ENCODE data around the gene SRCAP. TPM values are rescaled to one million over a fixed set of nuclear protein-coding genes. Genes with fewer than 3 reads are reported as not detected.
"Not testable (repeated sequence)": the region's sequence is repeated elsewhere in the genome, so short reads cannot be mapped to it uniquely, and the experiment has no call there.

SRCAP gene
- total RNA-seq, 1 donor from 2014 or later, result 24.5 TPM

GRCh38 chr16:30680326-30680725 lies 18.6 kb upstream of the SRCAP start:
- no peaks in the 10 kb centered on the region for H3K36me3 ChIP-seq
- no peaks in the 10 kb centered on the region for H3K4me1 ChIP-seq
- no peaks in the 10 kb centered on the region for H3K27me3 ChIP-seq
- no peaks in the 10 kb centered on the region for H3K9me3 ChIP-seq
- TF ChIP-seq CTCF (IDR thresholded peaks at IDR 0.05), result no peak
- intact Hi-C loops (cut with DNase I), result no loop called here
- no peak overlapping the region for H3K4me3 ChIP-seq
- DNase-seq (ENCODE audit: low spot score in 2 of 2), result no peak
- no peak overlapping the region for H3K27ac ChIP-seq

- H3K9me3 ChIP-seq, result no peaks in the 10 kb centered on the region
- DNase-seq (ENCODE audit: low spot score in 2 of 2), result no peak
- intact Hi-C loops (cut with DNase I), result no loop called here
These were observed 10.3 kb upstream of the SRCAP start for GRCh38 chr16:30688701-30689100.

GRCh38 chr16:30691907-30692306 lies 7.1 kb upstream of the SRCAP start:
- TF ChIP-seq CTCF (IDR thresholded peaks at IDR 0.05), result no peak
- intact Hi-C loops (cut with DNase I), result no loop called here

More at GRCh38 chr16:30688701-30689100, 10.3 kb upstream of the SRCAP start:
- no peak overlapping the region for H3K4me3 ChIP-seq
- H3K27ac ChIP-seq, result no peak overlapping the region
- no peaks in the 10 kb centered on the region for H3K4me1 ChIP-seq
- TF ChIP-seq CTCF (IDR thresholded peaks at IDR 0.05), result no peak
- no peaks in the 10 kb centered on the region for H3K27me3 ChIP-seq
- H3K36me3 ChIP-seq, result no peaks in the 10 kb centered on the region

GRCh38 chr16:30692396-30693064 lies 6.4 kb upstream of the SRCAP start:
- peaks cover 0 to 4% of the 10 kb centered on the region in 2 donors for H3K4me1 ChIP-seq
- intact Hi-C loops (cut with DNase I), result no loop called here
- H3K4me3 ChIP-seq, result no peak overlapping the region
- no peaks in the 10 kb centered on the region for H3K9me3 ChIP-seq
- no peaks in the 10 kb centered on the region for H3K27me3 ChIP-seq
- DNase-seq (ENCODE audit: low spot score in 2 of 2), result no peak
- no peak for TF ChIP-seq CTCF (IDR thresholded peaks at IDR 0.05)
- H3K36me3 ChIP-seq, result no peaks in the 10 kb centered on the region
- H3K27ac ChIP-seq, result no peak overlapping the region

More at GRCh38 chr16:30691907-30692306, 7.1 kb upstream of the SRCAP start:
- Histone ChIP-seq H3K4me1 (peaks cover 0 to 4% of the 10 kb centered on the region in 2 donors), H3K27ac (no peak overlapping the region), H3K27me3 (no peaks in the 10 kb centered on the region), H3K4me3 (no peak overlapping the region), H3K36me3 (no peaks in the 10 kb centered on the region), H3K9me3 (no peaks in the 10 kb centered on the region)
- DNase-seq (ENCODE audit: low spot score in 2 of 2), result no peak

- Histone ChIP-seq H3K9me3 (no peaks in the 10 kb centered on the region), H3K27ac (no peak overlapping the region), H3K4me1 (peaks cover 5 to 10% of the 10 kb centered on the region in 2 donors), H3K27me3 (no peaks in the 10 kb centered on the region), H3K36me3 (peaks cover 2% of the 10 kb centered on the region in 2 donors), H3K4me3 (no peak overlapping the region)
- no peak for DNase-seq (ENCODE audit: low spot score in 2 of 2)
- intact Hi-C loops (cut with DNase I), result no loop called here
- TF ChIP-seq CTCF (IDR thresholded peaks at IDR 0.05), result no peak
These were observed 3.9 kb upstream of the SRCAP start for GRCh38 chr16:30694926-30695693.

GRCh38 chr16:30696646-30697045 lies 2.3 kb upstream of the SRCAP start:
- H3K9me3 ChIP-seq; DNase-seq (ENCODE audit: low spot score in 2 of 2); intact Hi-C loops (cut with DNase I); H3K27ac ChIP-seq; H3K4me3 ChIP-seq; H3K27me3 ChIP-seq: not testable (repeated sequence)
- peaks cover 8 to 16% of the 10 kb centered on the region in 2 donors for H3K4me1 ChIP-seq
- H3K36me3 ChIP-seq, result peaks cover 15 to 17% of the 10 kb centered on the region in 2 donors
